PC-9 (cell line): ENCODE results near the gene NELFB.

Experiments
- EZH2 ChIP-seq: fragments of 200-600 bp; sonication (generic); IDR thresholded peaks from 2 replicates; pipeline ENCODE4 v1.8.0; 2017; ENCODE audit warnings: antibody characterized with exemption, low read depth
- TF ChIP-seq, protein P1 (sequence below): fragments of 200-600 bp; sonication (generic); conservative IDR thresholded peaks from 2 replicates; pipeline ENCODE4 v1.6.1; 2017; ENCODE audit warnings: mixed run types, antibody characterized with exemption, mild to moderate bottlenecking, moderate library complexity

DNA sequence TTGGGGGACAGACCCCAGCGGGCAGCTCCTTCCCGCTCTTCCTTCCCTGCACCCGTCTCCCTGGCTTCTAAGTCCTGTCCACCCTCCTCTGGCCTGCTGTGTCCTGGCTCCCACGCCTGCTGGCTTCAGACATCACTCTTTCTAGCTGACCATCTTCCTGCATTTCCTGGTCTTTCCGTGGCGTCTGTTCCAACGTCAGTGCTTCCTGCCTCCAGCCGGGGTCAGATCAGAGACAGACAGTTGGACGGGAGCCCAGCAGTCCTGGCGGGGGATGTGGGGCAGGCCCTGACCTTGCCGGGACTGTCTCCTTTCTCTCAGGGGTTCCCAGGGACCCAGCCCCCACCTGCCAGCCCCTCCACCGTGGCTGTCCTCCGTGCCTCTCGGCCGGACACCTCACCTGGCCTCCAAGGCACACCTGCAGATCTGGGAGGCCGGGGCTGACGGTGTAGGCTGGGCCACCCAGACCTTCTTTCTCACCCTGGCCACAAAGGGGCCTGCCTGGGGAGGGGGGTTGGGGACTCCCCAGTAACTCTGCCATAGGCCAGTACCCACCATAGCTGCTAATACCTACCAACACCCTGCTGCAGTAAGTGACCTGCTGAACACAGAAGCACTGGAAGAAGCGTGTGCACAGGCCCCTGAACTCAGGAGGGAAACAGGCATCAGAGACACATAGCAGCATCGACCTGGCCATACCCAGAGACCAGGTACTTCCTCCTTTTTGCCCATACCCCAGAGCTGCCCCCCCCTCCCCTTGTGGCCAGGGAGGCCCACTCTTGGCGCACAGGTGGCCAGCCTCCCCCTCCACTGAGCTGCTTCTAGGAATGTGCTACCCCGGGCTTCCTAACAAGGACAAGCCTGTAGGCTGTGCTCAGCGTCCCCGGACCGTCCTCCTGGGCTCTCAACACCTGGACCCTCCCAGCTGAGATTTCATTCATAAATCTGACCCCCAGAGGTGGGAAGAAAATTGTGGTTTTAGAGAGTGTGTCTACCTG, 41.8 kb downstream of the NELFB start:
- TF ChIP-seq, protein P1, sequence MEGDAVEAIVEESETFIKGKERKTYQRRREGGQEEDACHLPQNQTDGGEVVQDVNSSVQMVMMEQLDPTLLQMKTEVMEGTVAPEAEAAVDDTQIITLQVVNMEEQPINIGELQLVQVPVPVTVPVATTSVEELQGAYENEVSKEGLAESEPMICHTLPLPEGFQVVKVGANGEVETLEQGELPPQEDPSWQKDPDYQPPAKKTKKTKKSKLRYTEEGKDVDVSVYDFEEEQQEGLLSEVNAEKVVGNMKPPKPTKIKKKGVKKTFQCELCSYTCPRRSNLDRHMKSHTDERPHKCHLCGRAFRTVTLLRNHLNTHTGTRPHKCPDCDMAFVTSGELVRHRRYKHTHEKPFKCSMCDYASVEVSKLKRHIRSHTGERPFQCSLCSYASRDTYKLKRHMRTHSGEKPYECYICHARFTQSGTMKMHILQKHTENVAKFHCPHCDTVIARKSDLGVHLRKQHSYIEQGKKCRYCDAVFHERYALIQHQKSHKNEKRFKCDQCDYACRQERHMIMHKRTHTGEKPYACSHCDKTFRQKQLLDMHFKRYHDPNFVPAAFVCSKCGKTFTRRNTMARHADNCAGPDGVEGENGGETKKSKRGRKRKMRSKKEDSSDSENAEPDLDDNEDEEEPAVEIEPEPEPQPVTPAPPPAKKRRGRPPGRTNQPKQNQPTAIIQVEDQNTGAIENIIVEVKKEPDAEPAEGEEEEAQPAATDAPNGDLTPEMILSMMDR, result no peak
- TF ChIP-seq EZH2, result no peak
